PC-3 (cell line): Measurements from ENCODE around the gene CORO6.

Experiments used
- CTCF ChIP-seq: fragments of 300-600 bp; sonication (generic); conservative IDR thresholded peaks from 2 replicates; pipeline ENCODE4 v1.5.1; 2017; ENCODE audit warnings: antibody characterized with exemption, low read depth, mild to moderate bottlenecking, low read length
- EZH2 ChIP-seq: fragments of 300-600 bp; sonication (generic); IDR thresholded peaks from one replicate; pipeline ENCODE4 v1.6.1; 2017; ENCODE audit warnings: antibody characterized with exemption, mild to moderate bottlenecking, low read length; ENCODE audit not compliant: unreplicated experiment
- EZH2phosphoT487 ChIP-seq: fragments of 300-600 bp; sonication (generic); IDR thresholded peaks from 2 replicates; pipeline ENCODE4 v1.6.1; 2018; ENCODE audit warnings: mild to moderate bottlenecking, antibody characterized with exemption, low read length, borderline replicate concordance

- TF ChIP-seq CTCF (peak; percentile 37; the same call in 1 of the 2 replicates), EZH2 (no peak), EZH2phosphoT487 (no peak)
Measured at GRCh38 chr17:29593591-29594518, 28.9 kb downstream of the CORO6 start.
